ENCODE measurements around the gene VPS37D. TPM values are rescaled to one million over a fixed set of nuclear protein-coding genes. Genes with fewer than 3 reads are reported as not detected.

VPS37D gene
- total RNA-seq, 1 donor from 2014 or later = 0.27 TPM

GRCh38 chr7:73678862-73679261 lies 11.2 kb downstream of the VPS37D start:
- intact Hi-C loops (cut with micrococcal nuclease) = no loop called here

DNA sequence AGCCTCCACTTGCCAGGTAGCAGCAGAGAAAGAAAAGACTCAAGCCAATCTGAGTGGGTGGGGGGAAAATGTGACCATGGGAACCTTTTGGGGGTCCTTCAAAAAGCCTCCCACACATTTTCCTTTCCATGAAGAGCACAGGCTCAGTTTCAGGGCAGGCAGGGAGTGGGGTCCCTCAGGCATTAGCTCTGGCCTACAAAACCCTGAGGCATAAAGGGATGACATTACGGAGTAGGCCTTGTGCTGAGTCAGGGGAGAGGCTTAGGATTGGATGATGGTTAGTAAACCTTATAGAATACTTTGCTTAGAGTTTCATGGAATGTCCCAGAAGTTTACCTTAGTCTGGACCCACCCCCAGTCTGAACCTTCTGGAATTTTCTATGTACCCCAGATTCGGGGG lies 12.1 kb downstream of the VPS37D start:
- intact Hi-C loops (cut with micrococcal nuclease) = no loop called here

- intact Hi-C loops (cut with micrococcal nuclease) = no loop called here
Measured at GRCh38 chr7:73680501-73680900, 12.9 kb downstream of the VPS37D start.

DNA sequence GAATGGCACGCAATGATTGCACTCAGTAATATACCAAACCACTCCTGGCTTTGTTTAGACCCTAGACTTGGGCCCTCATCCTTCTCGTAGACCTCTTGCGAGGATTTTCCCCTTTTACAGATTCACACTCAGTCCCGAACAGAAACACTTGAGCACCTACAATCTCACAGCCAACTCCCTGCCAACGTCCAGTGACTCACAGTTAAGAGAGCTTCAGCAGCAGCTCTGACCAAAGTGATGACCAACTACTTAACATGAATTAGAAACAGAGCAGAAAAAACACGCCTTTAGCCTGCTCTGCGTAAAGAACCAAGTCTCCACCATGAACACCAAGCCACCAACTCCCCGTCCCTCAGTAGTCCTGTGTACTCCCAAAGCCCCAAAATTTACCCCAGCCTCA lies 13.4 kb downstream of the VPS37D start:
- intact Hi-C loops (cut with micrococcal nuclease) = no loop called here

- intact Hi-C loops (cut with micrococcal nuclease) = loop anchor here (1.0 kb wide), 9 partner anchors 15 to 160 kb away; partner anchors contain the start of genes ABHD11, BAZ1B, BCL7B and METTL27
Measured at GRCh38 chr7:73682745-73683055, 15.1 kb downstream of the VPS37D start.

GRCh38 chr7:73683056-73683787 lies 15.6 kb downstream of the VPS37D start, which contains the start of the genes BUD23 and DNAJC30:
BUD23 (plus strand) TSS chr7:73683597; CDS start chr7:73683626, 29 bp downstream.
DNAJC30 (minus strand) TSS chr7:73683453; CDS start chr7:73683423, 30 bp downstream.
- intact Hi-C loops (cut with micrococcal nuclease) = loop anchor here (1.0 kb wide), 9 partner anchors 16 to 161 kb away; partner anchors contain the start of genes ABHD11, BAZ1B, BCL7B and METTL27

GRCh38 chr7:73683788-73684693 lies 16.4 kb downstream of the VPS37D start:
- intact Hi-C loops (cut with micrococcal nuclease) = loop anchor here (1.0 kb wide), 9 partner anchors 17 to 162 kb away; partner anchors contain the start of genes ABHD11, BAZ1B, BCL7B and METTL27

- intact Hi-C loops (cut with micrococcal nuclease) = no loop called here
Measured at GRCh38 chr7:73685311-73685710, 17.7 kb downstream of the VPS37D start.

- intact Hi-C loops (cut with micrococcal nuclease) = no loop called here
Measured at GRCh38 chr7:73688288-73688687, 20.7 kb downstream of the VPS37D start.

GRCh38 chr7:73690646-73691045 lies 23.0 kb downstream of the VPS37D start:
- intact Hi-C loops (cut with micrococcal nuclease) = no loop called here

DNA sequence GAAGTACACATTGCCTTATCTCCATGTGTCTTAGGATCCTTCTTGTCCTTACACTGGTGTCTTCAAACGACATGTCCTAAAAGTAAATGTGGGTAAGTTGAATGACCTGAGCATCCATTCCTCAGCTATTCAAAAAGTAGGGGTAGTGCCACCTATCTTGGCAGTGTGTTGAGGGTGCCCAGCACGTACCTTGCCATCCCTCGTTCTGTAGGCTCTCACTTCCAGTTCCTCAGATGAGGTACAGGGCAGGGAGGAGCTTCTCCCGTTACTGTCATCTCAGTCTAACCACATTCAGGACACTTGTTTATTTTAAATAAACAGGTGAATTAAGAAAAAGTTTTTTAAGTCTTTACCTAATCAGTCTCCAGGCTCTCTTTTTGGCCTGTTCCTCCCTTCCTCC lies 28.7 kb downstream of the VPS37D start:
- intact Hi-C loops (cut with micrococcal nuclease) = no loop called here

- intact Hi-C loops (cut with micrococcal nuclease) = no loop called here
Measured at GRCh38 chr7:73698410-73698809, 30.8 kb downstream of the VPS37D start.

DNA sequence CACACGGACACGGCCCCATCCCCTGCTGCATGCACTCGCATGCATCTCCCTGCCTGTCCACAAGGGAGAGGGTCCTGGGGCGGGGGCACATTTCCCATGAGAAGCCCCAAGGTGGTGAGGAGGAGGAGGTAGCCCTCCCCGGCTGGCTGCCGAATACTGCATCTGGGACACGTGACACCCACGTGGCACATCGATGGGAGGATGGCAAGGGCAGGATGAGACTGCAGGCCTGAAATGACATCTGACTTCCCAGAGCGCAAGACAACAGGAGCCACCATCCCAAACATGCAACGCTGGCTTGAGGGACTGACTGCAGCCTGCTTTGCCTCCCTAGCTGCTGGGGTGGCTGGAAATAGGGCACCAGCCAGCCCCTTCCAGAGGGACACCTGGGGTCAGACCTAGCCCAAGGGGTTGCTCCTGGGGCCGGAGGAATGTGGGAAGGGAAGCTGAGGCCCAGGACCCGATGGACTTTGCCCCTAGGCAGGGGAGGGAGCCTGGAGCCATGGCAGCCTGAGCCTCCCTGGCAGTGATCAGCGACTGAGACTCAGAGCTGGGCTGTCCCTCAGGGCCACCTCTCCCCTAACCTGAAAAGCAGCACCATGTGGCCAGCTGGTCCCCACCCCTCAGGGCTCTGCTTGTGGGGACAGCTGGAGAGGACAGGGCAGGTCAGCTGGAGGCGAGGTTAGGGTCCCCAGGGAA lies 31.9 kb downstream of the VPS37D start:
- intact Hi-C loops (cut with micrococcal nuclease) = no loop called here

- intact Hi-C loops (cut with micrococcal nuclease) = no loop called here
Measured at GRCh38 chr7:73700069-73700423, 32.4 kb downstream of the VPS37D start.

GRCh38 chr7:73700581-73701134 lies 33.0 kb downstream of the VPS37D start:
- intact Hi-C loops (cut with micrococcal nuclease) = no loop called here

GRCh38 chr7:73701357-73701995 lies 33.8 kb downstream of the VPS37D start:
- intact Hi-C loops (cut with micrococcal nuclease) = no loop called here

- intact Hi-C loops (cut with micrococcal nuclease) = no loop called here
Measured at GRCh38 chr7:73702226-73702625, 34.6 kb downstream of the VPS37D start.

- intact Hi-C loops (cut with micrococcal nuclease) = no loop called here
Measured at GRCh38 chr7:73702665-73703064, 35.0 kb downstream of the VPS37D start.

GRCh38 chr7:73703225-73703624 lies 35.6 kb downstream of the VPS37D start:
- intact Hi-C loops (cut with micrococcal nuclease) = no loop called here

GRCh38 chr7:73703757-73704639 lies 36.4 kb downstream of the VPS37D start:
- intact Hi-C loops (cut with micrococcal nuclease) = loop anchor here (1.0 kb wide), 2 partner anchors 34 to 37 kb away; partner anchors contain the start of genes ABHD11 and VPS37D
